HUES64 (cell line): ENCODE data around the gene IZUMO4.

Source experiments
- H3K27ac ChIP-seq: 2 replicates; pipeline ENCODE4 v1.7.0; 2013; ENCODE audit warnings: low read depth, low read length, inconsistent platforms
- H3K27me3 ChIP-seq: 2 replicates; pipeline ENCODE4 v1.6.1; 2013; ENCODE audit warnings: mild to moderate bottlenecking, low read length; ENCODE audit not compliant: insufficient read depth
- H3K36me3 ChIP-seq: 2 replicates; pipeline ENCODE4 v1.6.1; 2013; ENCODE audit warnings: mild to moderate bottlenecking, low read length; ENCODE audit not compliant: insufficient read depth
- H3K4me1 ChIP-seq: 2 replicates; pipeline ENCODE4 v1.6.1; 2013; ENCODE audit warnings: mild to moderate bottlenecking, low read length, moderate library complexity; ENCODE audit not compliant: insufficient read depth
- H3K4me3 ChIP-seq: 2 replicates; pipeline ENCODE4 v1.5.1; 2013; ENCODE audit warnings: mild to moderate bottlenecking, low read length, moderate library complexity
- H3K9ac ChIP-seq: 2 replicates; pipeline ENCODE4 v1.6.1; 2013; ENCODE audit warnings: mild to moderate bottlenecking, low read depth, low read length
- H3K9me3 ChIP-seq: 2 replicates; pipeline ENCODE4 v1.6.1; 2013; ENCODE audit warnings: low read depth, low read length; ENCODE audit not compliant: insufficient read depth
- WGBS: fragments of 150-250, 120-280 bp; methylation state at CpG from one replicate; pipeline ENCODE4 v1.1.7; 2013; ENCODE audit warnings: missing lambda C conversion rate; 5-methylcytosine and 5-hydroxymethylcytosine counted together

IZUMO4 gene

DNA sequence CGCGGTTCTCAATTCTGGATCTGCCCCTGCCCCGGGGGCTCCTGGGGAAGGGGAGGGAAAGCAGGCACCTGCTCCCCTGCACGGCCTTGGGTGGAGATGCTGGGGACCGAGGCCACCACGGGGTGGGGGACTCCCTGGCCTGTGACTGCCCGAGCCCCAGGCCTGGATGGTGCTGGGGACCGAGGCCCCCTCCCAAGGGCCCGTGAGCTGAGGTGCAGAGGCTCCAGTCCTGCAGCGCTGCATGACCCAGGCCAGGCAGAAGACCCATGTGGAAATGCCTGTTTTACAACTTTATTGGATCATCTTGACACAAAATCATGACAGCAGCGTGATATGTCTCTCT lies 4.0 kb downstream of the IZUMO4 start:
- Histone ChIP-seq H3K4me1 (no peaks in the 10 kb centered on the region), H3K27me3 (no peaks in the 10 kb centered on the region), H3K9ac (no peak overlapping the region), H3K27ac (no peak overlapping the region), H3K4me3 (no peak overlapping the region), H3K9me3 (no peaks in the 10 kb centered on the region), H3K36me3 (peaks cover 56% of the 10 kb centered on the region)
- WGBS, result 94% methylated on average over 11 of the region's 11 CpGs

DNA sequence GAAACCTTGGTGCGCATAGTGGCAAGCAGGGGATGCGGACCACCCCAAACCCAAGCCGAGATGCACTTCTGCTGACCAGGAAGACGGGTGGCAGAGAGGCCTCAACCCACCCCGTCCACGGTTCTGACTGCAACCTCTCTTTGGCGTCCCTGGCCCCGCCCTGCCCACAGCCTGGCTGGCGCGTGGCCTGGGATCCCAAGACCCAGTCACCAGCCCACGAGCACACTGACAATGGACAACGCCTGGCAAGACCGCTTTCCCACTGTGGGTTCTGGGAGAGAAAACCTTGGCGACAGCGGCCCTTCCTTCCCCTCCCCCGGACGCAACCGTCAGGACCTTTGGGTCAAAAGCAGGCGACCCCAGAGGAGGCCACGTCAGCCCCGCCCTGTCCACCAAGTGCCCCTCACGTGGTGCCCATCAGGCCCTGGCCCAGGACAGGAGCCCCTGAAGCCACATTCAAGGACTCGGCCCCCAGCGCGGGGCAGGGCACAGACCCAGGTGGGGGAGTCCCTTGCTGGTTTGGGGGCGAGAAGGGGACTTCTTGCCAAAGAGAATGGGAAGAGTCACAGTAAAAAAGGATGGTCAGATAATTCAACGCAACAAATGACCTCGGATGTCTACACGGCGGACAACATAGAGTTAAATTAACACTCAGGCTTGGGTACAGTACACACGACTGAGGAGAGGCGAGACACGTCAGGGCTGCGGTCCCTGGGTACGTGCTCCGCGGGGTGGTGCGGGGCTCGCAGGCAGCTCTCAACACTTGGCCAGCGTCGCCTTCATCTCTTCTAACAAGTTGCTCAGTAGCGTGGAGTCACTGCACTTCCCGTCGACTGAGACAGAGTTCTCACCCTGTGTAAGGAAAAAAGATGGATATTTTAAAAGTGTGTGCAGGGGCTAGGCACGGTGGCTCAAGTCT lies 5.0 kb downstream of the IZUMO4 start:
- Histone ChIP-seq H3K4me3 (no peak overlapping the region), H3K4me1 (no peaks in the 10 kb centered on the region), H3K27ac (no peak overlapping the region), H3K9ac (no peak overlapping the region), H3K36me3 (peaks cover 66% of the 10 kb centered on the region), H3K27me3 (no peaks in the 10 kb centered on the region), H3K9me3 (0 out of 2 replicates have a peak, but pooled peaks cover 3% of the 10 kb centered on the region)
- 96% methylated on average over 45 of the region's 45 CpGs for WGBS

GRCh38 chr19:2103045-2103707 lies 6.5 kb downstream of the IZUMO4 start:
- Histone ChIP-seq H3K36me3 (peaks cover 79% of the 10 kb centered on the region), H3K27me3 (no peaks in the 10 kb centered on the region), H3K27ac (no peak overlapping the region), H3K9ac (no peak overlapping the region), H3K4me1 (no peaks in the 10 kb centered on the region), H3K4me3 (no peak overlapping the region), H3K9me3 (0 out of 2 replicates have a peak, but pooled peaks cover 3% of the 10 kb centered on the region)
- WGBS, result 95% methylated on average over 20 of the region's 20 CpGs

DNA sequence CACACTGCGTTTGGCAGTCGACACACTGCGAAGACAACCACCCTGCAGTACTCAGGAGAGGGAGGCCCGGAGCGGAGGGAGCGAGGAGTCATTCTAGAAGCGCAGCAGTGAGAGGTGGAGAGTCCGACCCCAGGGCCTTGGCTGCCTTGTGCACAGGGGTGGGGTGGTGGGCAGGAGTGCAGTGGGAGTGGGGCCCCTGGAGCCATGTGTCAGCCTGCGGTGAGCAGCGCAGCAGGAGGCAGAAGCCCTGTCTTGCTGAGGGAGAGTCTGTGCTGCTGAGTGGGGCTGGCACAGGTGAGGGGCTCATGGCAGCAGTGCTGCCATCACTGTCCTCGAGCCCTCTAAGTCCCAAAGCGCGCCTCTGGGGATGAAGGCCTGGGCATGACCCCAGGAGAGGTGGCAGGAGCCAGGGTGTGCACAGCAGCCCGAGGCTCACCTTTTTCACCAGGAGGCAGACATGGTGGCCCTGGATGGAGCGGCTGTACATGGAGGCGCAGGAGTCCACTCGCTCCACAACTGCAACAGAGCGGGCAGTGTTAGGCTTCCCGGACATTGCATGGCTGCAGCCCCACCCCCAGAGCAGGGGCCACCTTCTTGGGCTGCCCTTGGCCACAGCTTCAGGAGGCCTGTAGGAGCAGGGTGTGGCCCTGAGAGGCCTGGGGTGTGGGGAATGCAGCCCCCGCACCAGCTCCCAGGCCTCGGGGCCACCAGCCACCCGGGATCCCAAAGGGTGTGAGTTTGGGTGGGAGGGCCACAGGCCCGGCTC lies 11.7 kb downstream of the IZUMO4 start:
- Histone ChIP-seq H3K36me3 (peaks cover 96% of the 10 kb centered on the region), H3K9me3 (0 out of 2 replicates have a peak, but pooled peaks cover 3% of the 10 kb centered on the region), H3K9ac (no peak overlapping the region), H3K4me1 (no peaks in the 10 kb centered on the region), H3K27me3 (no peaks in the 10 kb centered on the region), H3K27ac (no peak overlapping the region), H3K4me3 (no peak overlapping the region)
- 96% methylated on average over 23 of the region's 23 CpGs for WGBS

DNA sequence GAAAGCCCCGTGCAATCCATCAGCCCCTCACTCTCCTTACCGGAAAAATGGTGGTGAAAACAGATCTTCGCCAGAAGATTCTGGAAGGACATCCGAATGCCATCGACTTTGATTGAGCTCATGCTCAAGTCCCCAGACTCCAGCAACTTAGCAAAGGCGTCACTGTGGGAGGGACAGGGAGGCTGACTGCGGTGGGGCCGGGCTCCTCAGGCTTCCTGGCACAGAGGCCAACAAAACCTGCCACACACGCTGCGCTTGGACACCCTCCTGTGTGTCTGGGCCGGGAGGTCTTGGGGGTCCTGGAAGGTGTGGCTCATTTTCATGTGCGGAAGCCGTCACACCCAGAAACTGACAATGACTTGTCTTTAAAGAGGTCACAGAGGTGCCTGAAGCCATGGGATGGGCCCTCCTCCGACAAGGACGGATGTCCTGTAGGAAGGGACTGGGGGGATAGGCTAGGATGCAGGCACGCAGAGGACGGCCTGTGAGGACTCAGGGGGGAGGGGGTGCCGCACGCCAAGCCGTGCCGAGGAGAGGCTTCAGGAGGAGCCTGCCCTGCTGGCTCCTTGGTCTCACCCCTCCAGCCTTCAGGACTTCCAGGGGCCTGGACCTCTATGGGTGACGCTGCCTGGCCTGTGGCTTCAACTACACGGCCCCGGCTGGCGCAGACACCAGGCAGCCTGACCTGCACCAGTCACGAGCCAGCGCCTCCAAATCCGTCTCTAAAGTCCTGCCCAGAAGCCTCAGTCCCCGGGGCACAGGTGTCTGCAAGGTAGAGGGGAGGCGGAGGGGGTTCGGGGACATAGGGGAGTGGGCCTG lies 12.5 kb downstream of the IZUMO4 start:
- H3K9ac ChIP-seq, result no peak overlapping the region

DNA sequence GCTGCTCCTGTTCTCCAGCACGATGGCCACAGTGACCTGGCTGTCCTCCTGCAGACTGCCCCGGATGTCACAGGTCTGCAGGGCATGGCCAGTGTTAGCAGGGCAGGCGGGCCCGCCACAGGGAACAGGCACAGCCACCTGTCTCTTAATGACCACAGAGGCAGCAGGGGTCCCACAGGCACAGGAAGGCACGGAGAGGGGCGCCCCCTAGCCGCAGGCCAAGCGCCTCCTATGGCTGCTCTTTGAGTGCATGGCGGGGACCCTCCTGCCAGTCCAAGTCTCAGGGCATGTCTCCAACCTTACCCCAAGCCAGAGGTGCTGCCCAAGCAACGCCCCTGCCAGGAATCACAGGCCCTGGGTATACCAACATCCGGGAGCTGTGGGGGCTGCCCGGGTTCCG lies 14.1 kb downstream of the IZUMO4 start:
- Histone ChIP-seq H3K27ac (no peak overlapping the region), H3K27me3 (no peaks in the 10 kb centered on the region), H3K4me3 (no peak overlapping the region), H3K36me3 (peaks cover 96% of the 10 kb centered on the region), H3K9me3 (0 out of 2 replicates have a peak, but pooled peaks cover 3% of the 10 kb centered on the region), H3K9ac (no peak overlapping the region), H3K4me1 (no peaks in the 10 kb centered on the region)
- 92% methylated on average over 13 of the region's 13 CpGs for WGBS

More for the DNA sequence above, 12.5 kb downstream of the IZUMO4 start:
- WGBS, result 96% methylated on average over 31 of the region's 31 CpGs
- Histone ChIP-seq H3K4me3 (no peak overlapping the region), H3K4me1 (no peaks in the 10 kb centered on the region), H3K9me3 (0 out of 2 replicates have a peak, but pooled peaks cover 3% of the 10 kb centered on the region), H3K27ac (no peak overlapping the region), H3K36me3 (peaks cover 97% of the 10 kb centered on the region), H3K27me3 (no peaks in the 10 kb centered on the region)

DNA sequence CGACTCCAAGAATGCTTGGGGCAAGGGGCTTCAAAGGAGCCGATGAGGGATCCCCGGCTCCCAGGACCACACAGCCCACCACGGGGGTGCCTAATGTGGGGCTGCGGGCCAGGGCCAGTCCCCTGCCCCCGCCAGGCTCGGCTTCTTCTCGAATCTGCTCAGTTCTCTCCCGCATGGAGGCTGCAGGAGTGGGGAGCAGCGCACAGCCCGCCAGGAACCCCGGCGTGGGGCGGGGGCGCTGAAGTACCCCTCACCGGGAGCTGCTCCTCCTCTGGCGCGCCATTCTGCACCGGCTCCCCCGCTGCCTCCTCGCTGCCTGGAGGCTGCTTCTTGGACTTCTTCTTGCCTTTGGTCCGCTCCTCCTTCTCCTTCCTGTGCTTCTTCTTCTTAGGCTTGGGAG lies 14.7 kb downstream of the IZUMO4 start:
- H3K4me1 ChIP-seq, result no peaks in the 10 kb centered on the region
- no peak overlapping the region for H3K9ac ChIP-seq
- no peaks in the 10 kb centered on the region for H3K27me3 ChIP-seq
- H3K36me3 ChIP-seq, result peaks cover 96% of the 10 kb centered on the region
- H3K4me3 ChIP-seq, result no peak overlapping the region
- H3K9me3 ChIP-seq, result 0 out of 2 replicates have a peak, but pooled peaks cover 3% of the 10 kb centered on the region
- no peak overlapping the region for H3K27ac ChIP-seq
- WGBS, result 96% methylated on average over 22 of the region's 22 CpGs

DNA sequence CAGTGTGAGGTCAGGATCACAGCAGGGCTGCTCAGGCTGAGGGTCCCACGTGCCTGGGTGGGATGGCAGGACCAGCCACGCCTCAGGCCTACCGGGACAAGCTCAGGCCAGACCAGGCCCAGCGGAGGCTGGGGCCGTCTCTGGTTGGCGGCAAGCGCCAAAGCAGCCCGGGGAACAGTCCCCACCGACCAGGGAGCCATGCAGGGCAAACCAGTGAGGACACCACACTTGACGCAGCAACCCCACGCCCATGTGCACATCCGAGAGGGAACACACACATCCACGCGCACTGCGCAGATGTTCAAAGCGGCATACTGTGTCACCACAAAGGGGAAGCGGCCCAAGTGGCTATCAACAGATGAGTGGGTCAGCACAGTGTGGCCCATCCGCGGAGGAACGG lies 15.2 kb downstream of the IZUMO4 start:
- WGBS, result 95% methylated on average over 20 of the region's 20 CpGs
- no peaks in the 10 kb centered on the region for H3K27me3 ChIP-seq
- no peaks in the 10 kb centered on the region for H3K4me1 ChIP-seq
- no peak overlapping the region for H3K4me3 ChIP-seq
- H3K36me3 ChIP-seq, result peaks cover 96% of the 10 kb centered on the region
- H3K9me3 ChIP-seq, result no peaks in the 10 kb centered on the region
- no peak overlapping the region for H3K27ac ChIP-seq
- no peak overlapping the region for H3K9ac ChIP-seq

- Histone ChIP-seq H3K9ac (no peak overlapping the region), H3K4me1 (no peaks in the 10 kb centered on the region), H3K9me3 (no peaks in the 10 kb centered on the region), H3K27ac (no peak overlapping the region), H3K36me3 (peaks cover 99% of the 10 kb centered on the region), H3K4me3 (no peak overlapping the region), H3K27me3 (no peaks in the 10 kb centered on the region)
- WGBS, result 97% methylated on average over 23 of the region's 23 CpGs
Measured at GRCh38 chr19:2112516-2113320, 16.0 kb downstream of the IZUMO4 start.
